Measurements from ENCODE around the gene ELF2. TPM values are rescaled to one million over a fixed set of nuclear protein-coding genes. Genes with fewer than 3 reads are reported as not detected.
"Not testable (repeated sequence)": the region's sequence is repeated elsewhere in the genome, so short reads cannot be mapped to it uniquely, and the experiment has no call there.

ELF2 gene
- total and polyA plus RNA-seq, 2 donors from 2014 or later, result 12.8 to 58.5 TPM

DNA sequence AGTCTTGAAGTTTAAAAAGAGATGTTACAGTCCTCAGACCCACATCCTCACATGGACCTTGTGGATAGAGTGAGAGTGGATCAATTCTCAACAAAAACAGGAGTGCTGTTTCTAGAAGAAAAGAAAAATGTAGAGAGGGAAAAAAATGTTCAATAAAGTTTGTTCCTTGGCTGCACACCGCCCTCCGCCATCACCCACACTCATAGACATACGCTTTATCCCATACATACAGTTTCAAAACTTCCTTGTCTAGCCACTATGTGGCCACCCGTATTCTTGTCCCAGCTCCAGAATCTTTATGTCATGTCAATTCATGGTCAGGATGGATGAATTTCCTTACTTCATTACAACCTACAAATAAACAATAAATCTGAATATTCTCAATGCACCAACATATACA is 23.5 kb upstream of the ELF2 start:
- FAIRE-seq (no peak), DNase-seq (no peak)
- H3K27me3 ChIP-seq (ENCODE audit: control insufficient read depth, insufficient read depth, low read length), result no peaks in the 10 kb centered on the region
- TF ChIP-seq, protein P1, sequence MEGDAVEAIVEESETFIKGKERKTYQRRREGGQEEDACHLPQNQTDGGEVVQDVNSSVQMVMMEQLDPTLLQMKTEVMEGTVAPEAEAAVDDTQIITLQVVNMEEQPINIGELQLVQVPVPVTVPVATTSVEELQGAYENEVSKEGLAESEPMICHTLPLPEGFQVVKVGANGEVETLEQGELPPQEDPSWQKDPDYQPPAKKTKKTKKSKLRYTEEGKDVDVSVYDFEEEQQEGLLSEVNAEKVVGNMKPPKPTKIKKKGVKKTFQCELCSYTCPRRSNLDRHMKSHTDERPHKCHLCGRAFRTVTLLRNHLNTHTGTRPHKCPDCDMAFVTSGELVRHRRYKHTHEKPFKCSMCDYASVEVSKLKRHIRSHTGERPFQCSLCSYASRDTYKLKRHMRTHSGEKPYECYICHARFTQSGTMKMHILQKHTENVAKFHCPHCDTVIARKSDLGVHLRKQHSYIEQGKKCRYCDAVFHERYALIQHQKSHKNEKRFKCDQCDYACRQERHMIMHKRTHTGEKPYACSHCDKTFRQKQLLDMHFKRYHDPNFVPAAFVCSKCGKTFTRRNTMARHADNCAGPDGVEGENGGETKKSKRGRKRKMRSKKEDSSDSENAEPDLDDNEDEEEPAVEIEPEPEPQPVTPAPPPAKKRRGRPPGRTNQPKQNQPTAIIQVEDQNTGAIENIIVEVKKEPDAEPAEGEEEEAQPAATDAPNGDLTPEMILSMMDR (IDR thresholded peaks at IDR 0.05; ENCODE audit: borderline replicate concordance, extremely low read depth, insufficient read depth), result no peak
- H3K9ac ChIP-seq (ENCODE audit: low read length in 3 of 3), result no peak overlapping the region
- H3K9me3 ChIP-seq (ENCODE audit: control insufficient read depth in 2 of 3, insufficient read depth in 1 of 3, low read length in 3 of 3), result no peaks in the 10 kb centered on the region
- intact Hi-C loops (cut with DNase I), result no loop called here
- no peaks in the 10 kb centered on the region for H3K4me1 ChIP-seq (ENCODE audit: control insufficient read depth in 2 of 3, insufficient read depth in 2 of 3, low read depth in 1 of 3, low read length in 3 of 3)
- H3K27ac ChIP-seq (ENCODE audit: low read depth in 2 of 2, low read length in 2 of 2), result no peak overlapping the region
- no peaks in the 10 kb centered on the region for H3K36me3 ChIP-seq (ENCODE audit: control insufficient read depth in 2 of 3, insufficient read depth in 3 of 3, low read length in 3 of 3)
- no peak overlapping the region for H3K4me3 ChIP-seq (ENCODE audit: low read length in 3 of 3)

DNA sequence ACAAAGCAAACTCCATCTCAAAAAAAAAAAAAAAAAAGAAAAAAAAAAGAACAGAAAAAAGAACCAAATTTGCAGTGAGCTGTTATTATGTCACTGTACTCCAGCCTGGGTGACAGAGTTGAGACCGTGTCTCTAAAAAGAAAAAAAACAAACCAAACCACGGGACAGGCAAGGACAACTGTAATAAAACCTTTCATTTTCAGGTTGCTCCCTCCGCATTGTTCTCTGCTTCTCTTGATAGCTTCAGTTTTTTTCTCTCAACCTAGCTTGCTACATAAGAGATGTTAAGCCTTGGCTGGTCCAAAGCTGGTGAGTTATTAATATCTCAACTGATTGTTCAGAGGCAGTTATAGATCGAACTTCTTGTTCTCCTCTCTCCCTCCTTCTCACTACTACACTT is 23.1 kb upstream of the ELF2 start:
- TF ChIP-seq, protein P1 (IDR thresholded peaks at IDR 0.05; ENCODE audit: borderline replicate concordance, extremely low read depth, insufficient read depth), result no peak
- Histone ChIP-seq H3K4me3 (ENCODE audit: low read length in 3 of 3) (no peak overlapping the region), H3K27ac (ENCODE audit: low read depth in 2 of 2, low read length in 2 of 2) (no peak overlapping the region), H3K4me1 (ENCODE audit: control insufficient read depth in 2 of 3, insufficient read depth in 2 of 3, low read depth in 1 of 3, low read length in 3 of 3) (no peaks in the 10 kb centered on the region), H3K9me3 (ENCODE audit: control insufficient read depth in 2 of 3, insufficient read depth in 1 of 3, low read length in 3 of 3) (no peaks in the 10 kb centered on the region), H3K27me3 (ENCODE audit: control insufficient read depth, insufficient read depth, low read length) (no peaks in the 10 kb centered on the region), H3K36me3 (ENCODE audit: control insufficient read depth in 2 of 3, insufficient read depth in 3 of 3, low read length in 3 of 3) (no peaks in the 10 kb centered on the region), H3K9ac (ENCODE audit: low read length in 3 of 3) (no peak overlapping the region)
- FAIRE-seq, result no peak
- intact Hi-C loops (cut with DNase I), result no loop called here
- no peak for DNase-seq

DNA sequence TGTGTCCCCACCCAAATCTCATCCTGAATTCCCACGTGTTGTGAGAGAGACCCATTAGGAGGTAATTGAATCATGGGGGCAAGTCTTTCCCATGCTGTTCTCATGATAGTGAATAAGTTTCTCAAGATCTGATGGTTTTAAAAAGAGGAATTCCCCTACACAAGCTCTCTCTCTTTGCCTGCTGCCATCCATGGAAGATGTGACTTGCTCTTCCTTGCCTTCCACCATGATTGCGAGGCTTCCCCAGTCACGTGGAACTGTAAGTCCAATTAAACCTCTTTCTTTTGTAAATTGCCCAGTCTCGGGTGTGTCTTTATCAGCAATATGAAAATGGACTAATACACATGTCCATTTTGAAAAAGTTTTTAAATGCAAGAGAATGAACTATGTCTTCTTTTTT is 20.2 kb upstream of the ELF2 start:
- not testable (repeated sequence) for FAIRE-seq

DNA sequence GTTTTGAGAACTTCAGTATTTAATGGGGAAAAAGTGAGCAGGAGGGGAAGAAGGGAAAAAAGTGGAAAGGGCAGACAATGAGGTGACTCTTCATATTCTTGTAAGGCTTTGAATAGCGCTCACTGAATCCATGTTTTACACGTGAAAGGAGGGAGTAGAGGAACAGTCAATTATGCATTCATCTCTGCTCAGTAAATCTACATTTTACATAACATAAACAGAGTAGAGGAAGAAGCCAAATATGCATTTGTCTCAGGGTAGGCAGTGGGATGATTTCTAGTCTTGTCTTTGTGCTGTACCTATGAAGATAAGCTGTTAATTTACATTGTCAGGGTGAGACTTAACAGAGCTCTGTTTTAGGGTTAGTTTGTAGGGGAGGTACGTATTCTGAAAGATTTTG is 19.4 kb upstream of the ELF2 start:
- FAIRE-seq, result no peak
- Histone ChIP-seq H3K27me3 (ENCODE audit: control insufficient read depth, insufficient read depth, low read length) (no peaks in the 10 kb centered on the region), H3K4me1 (ENCODE audit: control insufficient read depth in 2 of 3, insufficient read depth in 2 of 3, low read depth in 1 of 3, low read length in 3 of 3) (no peaks in the 10 kb centered on the region), H3K27ac (ENCODE audit: low read depth in 2 of 2, low read length in 2 of 2) (no peak overlapping the region), H3K9ac (ENCODE audit: low read length in 3 of 3) (no peak overlapping the region), H3K9me3 (ENCODE audit: control insufficient read depth in 2 of 3, insufficient read depth in 1 of 3, low read length in 3 of 3) (no peaks in the 10 kb centered on the region), H3K36me3 (ENCODE audit: control insufficient read depth in 2 of 3, insufficient read depth in 3 of 3, low read length in 3 of 3) (no peaks in the 10 kb centered on the region), H3K4me3 (ENCODE audit: low read length in 3 of 3) (no peak overlapping the region)
- DNase-seq, result no peak
- TF ChIP-seq, protein P1 (IDR thresholded peaks at IDR 0.05; ENCODE audit: borderline replicate concordance, extremely low read depth, insufficient read depth), result no peak
- intact Hi-C loops (cut with DNase I), result no loop called here

More for the DNA sequence above, 20.2 kb upstream of the ELF2 start:
- H3K27ac ChIP-seq (ENCODE audit: low read depth in 2 of 2, low read length in 2 of 2); H3K27me3 ChIP-seq (ENCODE audit: control insufficient read depth, insufficient read depth, low read length); H3K4me1 ChIP-seq (ENCODE audit: control insufficient read depth in 2 of 3, insufficient read depth in 2 of 3, low read depth in 1 of 3, low read length in 3 of 3); intact Hi-C loops (cut with DNase I); H3K9me3 ChIP-seq (ENCODE audit: control insufficient read depth in 2 of 3, insufficient read depth in 1 of 3, low read length in 3 of 3); H3K36me3 ChIP-seq (ENCODE audit: control insufficient read depth in 2 of 3, insufficient read depth in 3 of 3, low read length in 3 of 3); H3K4me3 ChIP-seq (ENCODE audit: low read length in 3 of 3); DNase-seq; H3K9ac ChIP-seq (ENCODE audit: low read length in 3 of 3): not testable (repeated sequence)
